Thoracic aorta (tissue), 2 donors: Measurements from ENCODE around the gene TBX15. TPM values are rescaled to one million over a fixed set of nuclear protein-coding genes. Genes with fewer than 3 reads are reported as not detected.

Source experiments
- ATAC-seq: fragments of 150-250 bp; one replicate; pipeline ENCODE4 v1.8.0; 2017; ENCODE audit warnings: low read depth; ENCODE audit not compliant: insufficient number of reproducible peaks, low FRiP score
- DNase-seq: peaks from one replicate; pipeline ENCODE4 v3.0.0-alpha.2; 2020; ENCODE audit warnings: low spot score
- H3K27ac ChIP-seq, 2 donors: fragments of 200-600 bp; sonication (generic); 1 replicate in 1 of 2; 2 replicates in 1 of 2; pipeline ENCODE4 v1.5.1; 2016; ENCODE audit warnings: mild to moderate bottlenecking in 2 of 2, moderate library complexity in 2 of 2
- H3K27me3 ChIP-seq: fragments of 200-600 bp; sonication (generic); replicated peaks from 2 replicates; pipeline ENCODE4 v1.6.0; 2016; ENCODE audit warnings: mild to moderate bottlenecking; ENCODE audit not compliant: insufficient read depth
- H3K36me3 ChIP-seq: fragments of 200-600 bp; sonication (generic); one replicate; pipeline ENCODE4 v1.5.1; 2016
- H3K4me1 ChIP-seq, 2 donors: fragments of 200-600 bp; sonication (generic); 1 replicate in 1 of 2; 2 replicates in 1 of 2; pipeline versions ENCODE4 v1.5.1 to v1.6.0; 2016; ENCODE audit warnings: low read depth in 2 of 2, mild to moderate bottlenecking in 1 of 2; ENCODE audit not compliant: control insufficient read depth in 1 of 2
- H3K4me3 ChIP-seq: fragments of 200-600 bp; sonication (generic); 2 replicates; pipeline ENCODE4 v1.5.1; 2016; ENCODE audit warnings: mild to moderate bottlenecking
- H3K9me3 ChIP-seq: fragments of 200-600 bp; sonication (generic); 2 replicates; pipeline ENCODE4 v1.5.1; 2016
- CTCF ChIP-seq: fragments of 200-600 bp; sonication (generic); IDR thresholded peaks from one replicate; pipeline ENCODE4 v1.5.1; 2019; ENCODE audit warnings: antibody characterized with exemption
- total RNA-seq, 2 donors: library from RNA; depleted of rRNA; stranded (reverse); fragments of >200 nt; gene quantifications; one replicate each; pipeline versions ENCODE4 v1.1.0 to v1.2.3, GENCODE V29; 2016

TBX15 gene
- total RNA-seq, 2 donors from 2014 or later, result 1.5 to 6.8 TPM

GRCh38 chr1:118905671-118906070 lies 82.5 kb downstream of the TBX15 start:
- no peaks in the 10 kb centered on the region for H3K9me3 ChIP-seq
- H3K4me1 ChIP-seq, result no peaks in the 10 kb centered on the region
- ATAC-seq (no peak), DNase-seq (no peak)
- no peak overlapping the region for H3K27ac ChIP-seq
- H3K27me3 ChIP-seq, result no peaks in the 10 kb centered on the region
- H3K4me3 ChIP-seq, result no peak overlapping the region
- TF ChIP-seq CTCF, result no peak
- no peaks in the 10 kb centered on the region for H3K36me3 ChIP-seq

- ATAC-seq (no peak), DNase-seq (no peak)
- TF ChIP-seq CTCF, result no peak
- no peak overlapping the region for H3K4me3 ChIP-seq
- H3K36me3 ChIP-seq, result no peaks in the 10 kb centered on the region
- H3K27ac ChIP-seq, result no peak overlapping the region
- H3K9me3 ChIP-seq, result no peaks in the 10 kb centered on the region
- no peaks in the 10 kb centered on the region for H3K27me3 ChIP-seq
- H3K4me1 ChIP-seq, result no peaks in the 10 kb centered on the region
These were observed 82.9 kb downstream of the TBX15 start for GRCh38 chr1:118905196-118905595.

GRCh38 chr1:118902711-118903191 lies 85.4 kb downstream of the TBX15 start:
- Histone ChIP-seq H3K4me3 (no peak overlapping the region), H3K36me3 (no peaks in the 10 kb centered on the region), H3K27ac (no peak overlapping the region), H3K4me1 (no peaks in the 10 kb centered on the region), H3K9me3 (no peaks in the 10 kb centered on the region), H3K27me3 (no peaks in the 10 kb centered on the region)
- no peak for TF ChIP-seq CTCF
- ATAC-seq, result no peak
- DNase-seq, result no peak

GRCh38 chr1:118902299-118902698 lies 85.8 kb downstream of the TBX15 start:
- no peaks in the 10 kb centered on the region for H3K36me3 ChIP-seq
- H3K4me1 ChIP-seq, result no peaks in the 10 kb centered on the region
- TF ChIP-seq CTCF, result no peak
- H3K4me3 ChIP-seq, result no peak overlapping the region
- no peak overlapping the region for H3K27ac ChIP-seq
- DNase-seq, result no peak
- no peak for ATAC-seq
- no peaks in the 10 kb centered on the region for H3K9me3 ChIP-seq
- no peaks in the 10 kb centered on the region for H3K27me3 ChIP-seq

GRCh38 chr1:118900643-118901440 lies 87.3 kb downstream of the TBX15 start:
- Histone ChIP-seq H3K36me3 (no peaks in the 10 kb centered on the region), H3K27ac (no peak overlapping the region), H3K4me1 (no peaks in the 10 kb centered on the region), H3K4me3 (no peak overlapping the region), H3K27me3 (no peaks in the 10 kb centered on the region), H3K9me3 (no peaks in the 10 kb centered on the region)
- TF ChIP-seq CTCF, result no peak
- DNase-seq (no peak), ATAC-seq (no peak)
